Keratinocyte (primary cell): ENCODE measurements around the gene SELENOT. TPM values are rescaled to one million over a fixed set of nuclear protein-coding genes. Genes with fewer than 3 reads are reported as not detected.

Experiments used
- DNase-seq: peaks from one replicate; pipeline ENCODE4 v3.0.0-alpha.2; 2011; ENCODE audit warnings: low read depth, missing footprints, low spot score
- FAIRE-seq: peaks from 2 replicates; lab custom pipeline; 2011; peaks lifted over from hg19 to GRCh38; lab: Jason Lieb, UNC
- H2AFZ ChIP-seq: 2 replicates; pipeline ENCODE4 v1.6.0; 2012; ENCODE audit warnings: low read length, control low read depth, inconsistent platforms; ENCODE audit not compliant: control insufficient read depth
- H3K27ac ChIP-seq: 2 replicates; pipeline ENCODE4 v1.5.1; 2011; ENCODE audit warnings: low read length; ENCODE audit not compliant: control insufficient read depth, insufficient read depth
- H3K27me3 ChIP-seq: 3 replicates; pipeline ENCODE4 v1.6.0; 2011; ENCODE audit warnings: low read length; ENCODE audit not compliant: control insufficient read depth, insufficient read depth; ENCODE audit errors: extremely low read depth
- H3K36me3 ChIP-seq, 2 experiments: 2 replicates in 1 of 2; 3 replicates in 1 of 2; pipeline ENCODE4 v1.5.1; 2011; ENCODE audit warnings: low read length in 2 of 2, mild to moderate bottlenecking in 1 of 2; ENCODE audit not compliant: control insufficient read depth in 2 of 2, insufficient read depth in 2 of 2; ENCODE audit errors: extremely low read depth in 1 of 2
- H3K4me1 ChIP-seq: 3 replicates; pipeline ENCODE4 v1.5.1; 2011; ENCODE audit warnings: low read length; ENCODE audit not compliant: control insufficient read depth, insufficient read depth; ENCODE audit errors: extremely low read depth
- H3K4me2 ChIP-seq: 3 replicates; pipeline ENCODE4 v1.6.0; 2011; ENCODE audit warnings: low read depth, low read length; ENCODE audit not compliant: control insufficient read depth, insufficient read depth; ENCODE audit errors: extremely low read depth
- H3K4me3 ChIP-seq, 3 experiments: fragments of 200-600 bp in 1 of 3; sonication (generic) in 1 of 3; 2 replicates in 2 of 3; 3 replicates in 1 of 3; pipeline ENCODE4 v1.5.1; 2011 to 2016; ENCODE audit warnings: low read length in 3 of 3, mild to moderate bottlenecking in 3 of 3, control low read depth in 2 of 3, inconsistent platforms in 1 of 3, low read depth in 1 of 3, mixed read lengths in 1 of 3, mixed run types in 1 of 3, moderate library complexity in 1 of 3; ENCODE audit not compliant: control insufficient read depth in 2 of 3, insufficient read depth in 2 of 3; ENCODE audit errors: extremely low read depth in 1 of 3
- H3K79me2 ChIP-seq: 2 replicates; pipeline ENCODE4 v1.6.0; 2012; ENCODE audit warnings: low read length; ENCODE audit not compliant: control insufficient read depth, insufficient read depth
- H3K9ac ChIP-seq: 3 replicates; pipeline ENCODE4 v1.6.0; 2011; ENCODE audit warnings: low read length; ENCODE audit not compliant: control insufficient read depth, insufficient read depth; ENCODE audit errors: extremely low read depth
- H3K9me1 ChIP-seq: 3 replicates; pipeline ENCODE4 v1.6.0; 2011; ENCODE audit warnings: low read length; ENCODE audit not compliant: control insufficient read depth, insufficient read depth; ENCODE audit errors: extremely low read depth
- H3K9me3 ChIP-seq: 2 replicates; pipeline ENCODE4 v1.5.1; 2012; ENCODE audit warnings: low read depth, low read length; ENCODE audit not compliant: control insufficient read depth
- H4K20me1 ChIP-seq: 3 replicates; pipeline ENCODE4 v1.6.0; 2011; ENCODE audit warnings: low read length; ENCODE audit not compliant: control insufficient read depth, insufficient read depth; ENCODE audit errors: extremely low read depth
- EZH2 ChIP-seq: IDR thresholded peaks from one replicate; pipeline ENCODE4 v1.6.1; 2012; ENCODE audit warnings: inconsistent platforms, mild to moderate bottlenecking, low read length, moderate library complexity
- dilution Hi-C: fragments of 300-500 bp; cut with MboI; formaldehyde crosslinking; loops from one replicate; pipeline ENCODE4 v1.7.0; 2020; ENCODE audit warnings: low sequenced_read_pairs; ENCODE audit not compliant: extremely low pct_ligation_motif_present
- polyA plus RNA-seq, 5 experiments: library from polyadenylated mRNA; depleted of rRNA in 3 of 5; stranded (reverse) in 3 of 5; stranded (forward) in 1 of 5; unstranded in 1 of 5; fragments of >200 nt; gene quantifications; 1 replicate in 1 of 5; 2 replicates in 3 of 5; 3 replicates in 1 of 5; pipeline versions ENCODE4 v1.2.1 to v1.2.3, GENCODE V29; 2011 to 2012; ENCODE audit warnings: missing spikeins in 2 of 5, low read depth in 1 of 5, low replicate concordance in 1 of 5
- TF ChIP-seq, protein P1 (sequence below), 3 experiments: IDR thresholded peaks in 1 of 3; conservative IDR thresholded peaks in 1 of 3; optimal IDR thresholded peaks in 1 of 3; 2 replicates in 2 of 3; 3 replicates in 1 of 3; pipeline versions ENCODE3 to v1.5.1; 2011; ENCODE audit warnings: low read length in 3 of 3, mild to moderate bottlenecking in 3 of 3, moderate library complexity in 2 of 3, control low read depth in 1 of 3, inconsistent platforms in 1 of 3; ENCODE audit not compliant: insufficient read depth in 2 of 3; ENCODE audit errors: extremely low read depth in 1 of 3

Gene SELENOT
- polyA plus RNA-seq, 1 donor (not counting 4 experiments of a cell fraction or from before 2014, with no cell fraction given) = 597 TPM

DNA sequence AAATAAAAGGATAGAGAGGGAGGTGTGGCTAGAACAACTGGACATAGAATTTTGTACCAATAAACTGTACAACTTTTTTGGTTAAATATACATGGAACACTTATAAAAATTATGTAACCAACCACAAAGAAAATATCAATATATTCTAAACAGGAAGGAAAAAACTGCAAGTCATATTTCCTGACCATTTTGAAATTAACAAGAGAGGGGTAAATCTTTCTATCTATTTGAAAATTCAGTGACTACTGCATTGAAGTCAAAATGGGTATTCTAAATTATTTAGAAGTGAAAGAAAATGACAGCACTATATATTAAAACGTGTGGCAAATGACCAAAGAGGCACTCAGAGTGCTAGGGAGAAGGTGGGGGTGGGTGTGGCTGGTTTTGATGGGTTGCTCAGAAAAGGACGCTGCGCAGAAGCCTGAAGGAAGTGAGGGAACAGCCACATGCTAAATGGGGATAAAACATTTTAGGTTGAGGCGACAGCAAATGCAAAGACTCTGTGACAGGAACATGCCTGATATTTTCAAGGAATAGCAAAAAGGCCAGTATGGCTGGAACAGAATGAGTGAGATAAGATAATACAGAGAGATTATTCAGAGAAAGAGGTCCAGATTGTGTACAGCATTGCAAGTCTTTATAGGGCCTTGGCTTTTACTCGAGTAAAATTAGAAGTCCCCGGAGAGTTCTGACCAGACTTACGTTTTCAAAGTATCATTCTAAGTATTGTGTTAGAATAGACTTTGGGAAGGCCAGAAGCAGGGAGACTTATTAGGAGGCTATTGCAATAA is 59.5 kb downstream of the SELENOT start:
- no peaks in the 10 kb centered on the region for H3K27me3 ChIP-seq
- H3K4me3 ChIP-seq = no peak overlapping the region
- dilution Hi-C loops = no loop called here
- no peaks in the 10 kb centered on the region for H3K36me3 ChIP-seq
- no peak for TF ChIP-seq EZH2
- TF ChIP-seq, protein P1, sequence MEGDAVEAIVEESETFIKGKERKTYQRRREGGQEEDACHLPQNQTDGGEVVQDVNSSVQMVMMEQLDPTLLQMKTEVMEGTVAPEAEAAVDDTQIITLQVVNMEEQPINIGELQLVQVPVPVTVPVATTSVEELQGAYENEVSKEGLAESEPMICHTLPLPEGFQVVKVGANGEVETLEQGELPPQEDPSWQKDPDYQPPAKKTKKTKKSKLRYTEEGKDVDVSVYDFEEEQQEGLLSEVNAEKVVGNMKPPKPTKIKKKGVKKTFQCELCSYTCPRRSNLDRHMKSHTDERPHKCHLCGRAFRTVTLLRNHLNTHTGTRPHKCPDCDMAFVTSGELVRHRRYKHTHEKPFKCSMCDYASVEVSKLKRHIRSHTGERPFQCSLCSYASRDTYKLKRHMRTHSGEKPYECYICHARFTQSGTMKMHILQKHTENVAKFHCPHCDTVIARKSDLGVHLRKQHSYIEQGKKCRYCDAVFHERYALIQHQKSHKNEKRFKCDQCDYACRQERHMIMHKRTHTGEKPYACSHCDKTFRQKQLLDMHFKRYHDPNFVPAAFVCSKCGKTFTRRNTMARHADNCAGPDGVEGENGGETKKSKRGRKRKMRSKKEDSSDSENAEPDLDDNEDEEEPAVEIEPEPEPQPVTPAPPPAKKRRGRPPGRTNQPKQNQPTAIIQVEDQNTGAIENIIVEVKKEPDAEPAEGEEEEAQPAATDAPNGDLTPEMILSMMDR (optimal IDR thresholded peaks at IDR 0.05 in 1 of 3, IDR thresholded peaks at IDR 0.05 in 1 of 3, conservative IDR thresholded peaks at IDR 0.05 in 1 of 3; ENCODE audit: extremely low read depth in 1 of 3, insufficient read depth in 2 of 3, low read length in 3 of 3) = no peak
- no peak overlapping the region for H3K27ac ChIP-seq
- no peaks in the 10 kb centered on the region for H3K9me1 ChIP-seq
- DNase-seq (no peak), FAIRE-seq (no peak)
- H4K20me1 ChIP-seq = no peaks in the 10 kb centered on the region
- H3K4me2 ChIP-seq = no peak overlapping the region
- H2AFZ ChIP-seq = no peak overlapping the region
- no peak overlapping the region for H3K9ac ChIP-seq
- H3K9me3 ChIP-seq = no peaks in the 10 kb centered on the region
- H3K4me1 ChIP-seq = no peaks in the 10 kb centered on the region
- no peaks in the 10 kb centered on the region for H3K79me2 ChIP-seq

DNA sequence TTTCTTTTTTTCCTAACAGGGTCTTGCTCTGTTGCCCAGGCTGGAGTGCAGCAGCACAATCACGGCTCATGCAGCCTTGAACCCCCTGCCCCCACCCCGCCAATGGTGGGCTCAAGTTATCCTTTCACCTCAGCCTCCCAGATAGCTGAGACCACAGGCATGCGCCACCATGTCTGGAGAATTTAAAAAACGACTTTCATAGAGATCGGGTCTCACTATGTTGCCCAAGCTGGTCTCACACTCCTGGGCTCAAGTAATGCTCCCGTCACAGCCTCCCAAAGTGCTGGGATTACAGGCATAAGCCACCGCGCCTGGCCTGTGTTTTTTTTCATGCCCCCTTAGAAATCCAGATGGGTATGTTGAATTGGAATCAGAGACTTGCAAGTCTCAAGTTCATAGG is 60.3 kb downstream of the SELENOT start:
- no peak overlapping the region for H3K4me2 ChIP-seq
- H4K20me1 ChIP-seq = no peaks in the 10 kb centered on the region
- no peaks in the 10 kb centered on the region for H3K79me2 ChIP-seq
- no peak overlapping the region for H3K27ac ChIP-seq
- no peak for DNase-seq
- no peak for TF ChIP-seq EZH2
- TF ChIP-seq, protein P1 (optimal IDR thresholded peaks at IDR 0.05 in 1 of 3, IDR thresholded peaks at IDR 0.05 in 1 of 3, conservative IDR thresholded peaks at IDR 0.05 in 1 of 3; ENCODE audit: extremely low read depth in 1 of 3, insufficient read depth in 2 of 3, low read length in 3 of 3) = no peak
- H3K4me3 ChIP-seq = no peak overlapping the region
- H3K36me3 ChIP-seq = no peaks in the 10 kb centered on the region
- H3K9me1 ChIP-seq = no peaks in the 10 kb centered on the region
- FAIRE-seq = no peak
- H3K4me1 ChIP-seq = no peaks in the 10 kb centered on the region
- H2AFZ ChIP-seq = no peak overlapping the region
- dilution Hi-C loops = no loop called here
- H3K9me3 ChIP-seq = no peaks in the 10 kb centered on the region
- H3K9ac ChIP-seq = no peak overlapping the region
- H3K27me3 ChIP-seq = no peaks in the 10 kb centered on the region
